Ascending aorta (tissue), 2 donors: ENCODE results near the gene ATP11A. TPM values are rescaled to one million over a fixed set of nuclear protein-coding genes. Genes with fewer than 3 reads are reported as not detected.

Source experiments
- DNase-seq, 2 donors: peaks; one replicate each; pipeline ENCODE4 v3.0.0-alpha.2; 2019; ENCODE audit warnings: low spot score in 2 of 2
- H3K27ac ChIP-seq, 2 donors: fragments of 200-600 bp; sonication (generic); one replicate each; pipeline ENCODE4 v1.5.1; 2016 to 2017; ENCODE audit warnings: mild to moderate bottlenecking in 1 of 2
- H3K27me3 ChIP-seq: fragments of 200-600 bp; sonication (generic); one replicate; pipeline ENCODE4 v1.5.1; 2017
- H3K36me3 ChIP-seq, 2 donors: fragments of 200-600 bp; sonication (generic); one replicate each; pipeline ENCODE4 v1.5.1; 2016
- H3K4me1 ChIP-seq, 2 donors: fragments of 200-600 bp; sonication (generic); one replicate each; pipeline ENCODE4 v1.5.1; 2016 to 2017; ENCODE audit warnings: mild to moderate bottlenecking in 1 of 2
- H3K4me3 ChIP-seq, 2 donors: fragments of 200-600 bp; sonication (generic); one replicate each; pipeline ENCODE4 v1.5.1; 2016 to 2017; ENCODE audit warnings: mild to moderate bottlenecking in 1 of 2
- H3K9me3 ChIP-seq, 2 donors: fragments of 200-600 bp; sonication (generic); one replicate each; pipeline ENCODE4 v1.5.1; 2016
- CTCF ChIP-seq, 3 experiments: fragments of 200-600 bp in 2 of 3; fragments of 450-650 bp in 1 of 3; sonication (generic) in 2 of 3; IDR thresholded peaks; one replicate each; pipeline ENCODE4 v1.5.1; 2016 to 2019; ENCODE audit warnings: antibody characterized with exemption in 3 of 3, mild to moderate bottlenecking in 1 of 3, moderate library complexity in 1 of 3
- intact Hi-C: fragments of 100-400 bp; cut with DNase I; formaldehyde crosslinking; loops from one replicate; pipeline ENCODE4 v1.15.1; 2023
- total RNA-seq: library from RNA; depleted of rRNA; stranded (reverse); fragments of >200 nt; gene quantifications from one replicate; pipeline ENCODE4 v1.1.0, GENCODE V29; 2016

Gene ATP11A
- total RNA-seq, 1 donor from 2014 or later = 50.1 TPM

GRCh38 chr13:112876305-112877000 is 186.6 kb downstream of the ATP11A start:
- intact Hi-C loops = no loop called here
- peaks cover under 1 to 11% of the 10 kb centered on the region in 2 donors for H3K36me3 ChIP-seq
- no peak for TF ChIP-seq CTCF (IDR thresholded peaks at IDR 0.05)
- DNase-seq = no peak
- no peaks in the 10 kb centered on the region for H3K27me3 ChIP-seq
- H3K9me3 ChIP-seq = no peaks in the 10 kb centered on the region
- H3K4me1 ChIP-seq = peaks cover 0 to 3% of the 10 kb centered on the region in 2 donors
- H3K27ac ChIP-seq = no peak overlapping the region
- H3K4me3 ChIP-seq = no peak overlapping the region

GRCh38 chr13:112877066-112877465 is 187.2 kb downstream of the ATP11A start:
- TF ChIP-seq CTCF (IDR thresholded peaks at IDR 0.05) = no peak
- no peak for DNase-seq
- no peaks in the 10 kb centered on the region for H3K27me3 ChIP-seq
- intact Hi-C loops = no loop called here
- H3K36me3 ChIP-seq = peaks cover 5 to 16% of the 10 kb centered on the region in 2 donors
- H3K27ac ChIP-seq = no peak overlapping the region
- H3K4me3 ChIP-seq = no peak overlapping the region
- H3K9me3 ChIP-seq = no peaks in the 10 kb centered on the region
- H3K4me1 ChIP-seq = peaks cover 0 to 3% of the 10 kb centered on the region in 2 donors

GRCh38 chr13:112877539-112877938 is 187.7 kb downstream of the ATP11A start:
- H3K4me1 ChIP-seq = peaks cover 0 to 3% of the 10 kb centered on the region in 2 donors
- H3K4me3 ChIP-seq = no peak overlapping the region
- intact Hi-C loops = no loop called here
- no peak for TF ChIP-seq CTCF (IDR thresholded peaks at IDR 0.05)
- no peaks in the 10 kb centered on the region for H3K9me3 ChIP-seq
- H3K27me3 ChIP-seq = no peaks in the 10 kb centered on the region
- DNase-seq = no peak
- H3K27ac ChIP-seq = no peak overlapping the region
- peaks cover 5 to 21% of the 10 kb centered on the region in 2 donors for H3K36me3 ChIP-seq

- TF ChIP-seq CTCF (IDR thresholded peaks at IDR 0.05) = no peak
- no peak overlapping the region for H3K27ac ChIP-seq
- peaks cover 5 to 23% of the 10 kb centered on the region in 2 donors for H3K36me3 ChIP-seq
- H3K27me3 ChIP-seq = no peaks in the 10 kb centered on the region
- H3K4me3 ChIP-seq = no peak overlapping the region
- H3K9me3 ChIP-seq = no peaks in the 10 kb centered on the region
- no peak for DNase-seq
- H3K4me1 ChIP-seq = peaks cover 0 to 3% of the 10 kb centered on the region in 2 donors
- intact Hi-C loops = no loop called here
Observed at GRCh38 chr13:112877976-112878955, 188.4 kb downstream of the ATP11A start.

GRCh38 chr13:112879283-112879833 is 189.5 kb downstream of the ATP11A start:
- H3K4me1 ChIP-seq = peaks cover 0 to 2% of the 10 kb centered on the region in 2 donors
- H3K4me3 ChIP-seq = no peak overlapping the region
- no peak for TF ChIP-seq CTCF (IDR thresholded peaks at IDR 0.05)
- H3K27ac ChIP-seq = no peak overlapping the region
- peaks cover 5 to 26% of the 10 kb centered on the region in 2 donors for H3K36me3 ChIP-seq
- no peak for DNase-seq
- no peaks in the 10 kb centered on the region for H3K27me3 ChIP-seq
- intact Hi-C loops = no loop called here
- no peaks in the 10 kb centered on the region for H3K9me3 ChIP-seq
